HG02798 (cell line): ENCODE measurements around the gene KIF12.
"Not testable (repeated sequence)": the region's sequence is repeated elsewhere in the genome, so short reads cannot be mapped to it uniquely, and the experiment has no call there.

Source experiments
- ATAC-seq: cut with Tn5 transposase; IDR thresholded peaks from one replicate; pipeline ENCODE4 v1.9.1; 2021; ENCODE audit warnings: mild to moderate bottlenecking; ENCODE audit not compliant: unreplicated experiment, poor library complexity

The KIF12 gene

DNA sequence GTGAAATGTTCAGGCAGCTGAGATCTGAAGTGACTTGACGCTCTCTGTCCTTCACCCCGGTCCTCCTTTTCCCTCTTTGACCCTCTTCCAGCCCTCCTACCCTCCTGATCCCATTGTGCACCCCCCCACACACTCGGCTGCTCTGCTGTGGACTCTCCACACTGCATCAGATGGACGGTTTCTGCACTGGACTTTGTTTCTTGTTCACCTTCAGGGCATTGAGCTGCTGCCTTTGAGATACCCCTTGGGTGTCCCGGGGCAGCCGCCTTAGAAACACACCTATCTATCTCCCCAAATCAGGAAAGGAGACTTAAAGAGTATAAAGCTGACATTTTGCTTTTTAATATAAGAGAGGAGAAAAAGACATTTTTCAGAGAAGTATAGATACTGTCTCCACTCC, 48.4 kb downstream of the KIF12 start:
- no peak for ATAC-seq

DNA sequence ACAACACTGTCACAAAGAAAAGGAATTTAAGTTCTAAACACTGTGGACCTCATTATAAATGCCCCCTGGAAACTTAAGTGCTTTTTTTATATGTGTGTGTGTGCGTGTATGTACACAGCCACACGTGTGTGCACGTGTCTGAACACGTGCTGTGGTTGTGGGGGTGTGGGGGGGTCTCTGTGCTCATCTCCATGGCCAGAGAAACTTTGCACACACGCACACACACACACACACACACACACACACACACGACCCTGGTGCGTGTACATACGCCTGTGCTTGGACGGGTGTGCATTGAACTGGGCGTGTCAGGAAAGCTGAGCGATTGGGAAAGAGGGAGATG, 48.9 kb downstream of the KIF12 start:
- ATAC-seq = no peak

DNA sequence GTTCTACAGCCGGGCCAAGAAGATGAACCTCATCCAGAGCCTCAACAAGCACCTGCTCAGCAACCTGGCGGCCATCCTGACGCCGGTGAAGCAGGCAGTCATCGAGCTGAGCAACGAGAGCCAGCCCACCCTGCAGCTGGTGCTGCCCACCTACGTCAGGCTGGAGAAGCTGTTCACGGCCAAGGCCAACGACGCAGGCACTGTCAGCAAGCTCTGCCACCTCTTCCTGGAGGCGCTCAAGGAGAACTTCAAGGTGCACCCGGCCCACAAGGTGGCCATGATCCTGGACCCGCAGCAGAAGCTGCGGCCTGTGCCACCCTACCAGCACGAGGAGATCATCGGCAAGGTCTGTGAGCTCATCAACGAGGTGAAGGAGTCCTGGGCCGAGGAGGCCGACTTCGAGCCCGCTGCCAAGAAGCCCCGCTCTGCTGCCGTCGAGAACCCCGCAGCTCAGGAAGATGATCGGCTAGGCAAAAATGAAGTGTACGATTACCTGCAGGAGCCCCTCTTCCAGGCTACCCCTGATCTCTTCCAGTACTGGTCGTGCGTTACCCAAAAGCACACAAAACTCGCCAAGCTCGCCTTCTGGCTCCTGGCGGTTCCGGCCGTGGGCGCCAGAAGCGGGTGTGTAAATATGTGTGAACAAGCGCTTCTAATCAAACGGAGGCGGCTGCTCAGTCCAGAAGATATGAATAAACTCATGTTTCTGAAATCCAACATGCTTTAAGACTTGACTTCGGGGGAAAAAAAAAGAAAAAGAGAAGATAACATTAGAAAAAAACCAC, 49.5 kb downstream of the KIF12 start:
- no peak for ATAC-seq

DNA sequence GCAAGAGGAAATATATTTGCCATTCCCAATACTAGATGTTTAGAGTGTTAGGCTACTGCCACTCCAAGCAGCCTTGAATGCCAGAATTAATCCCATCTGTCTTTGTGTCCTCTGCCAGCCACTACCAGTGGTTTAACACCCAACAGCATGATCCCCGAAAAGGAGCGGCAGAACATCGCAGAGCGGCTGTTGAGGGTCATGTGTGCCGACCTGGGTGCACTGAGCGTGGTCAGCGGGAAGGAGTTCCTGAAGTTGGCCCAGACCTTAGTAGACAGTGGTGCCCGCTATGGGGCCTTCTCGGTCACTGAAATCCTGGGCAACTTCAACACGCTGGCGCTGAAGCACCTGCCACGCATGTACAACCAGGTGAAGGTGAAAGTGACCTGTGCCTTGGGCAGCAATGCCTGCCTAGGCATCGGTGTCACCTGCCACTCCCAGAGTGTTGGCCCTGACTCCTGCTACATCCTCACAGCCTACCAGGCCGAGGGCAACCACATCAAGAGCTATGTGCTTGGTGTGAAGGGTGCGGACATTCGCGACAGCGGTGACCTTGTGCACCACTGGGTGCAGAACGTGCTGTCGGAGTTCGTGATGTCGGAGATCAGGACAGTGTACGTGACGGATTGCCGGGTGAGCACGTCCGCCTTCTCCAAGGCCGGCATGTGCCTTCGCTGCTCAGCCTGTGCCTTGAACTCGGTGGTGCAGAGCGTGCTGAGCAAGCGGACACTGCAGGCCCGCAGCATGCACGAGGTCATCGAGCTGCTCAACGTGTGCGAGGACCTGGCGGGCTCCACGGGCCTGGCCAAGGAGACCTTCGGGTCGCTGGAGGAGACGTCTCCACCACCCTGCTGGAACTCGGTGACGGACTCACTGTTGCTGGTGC, 50.3 kb downstream of the KIF12 start:
- no peak for ATAC-seq

DNA sequence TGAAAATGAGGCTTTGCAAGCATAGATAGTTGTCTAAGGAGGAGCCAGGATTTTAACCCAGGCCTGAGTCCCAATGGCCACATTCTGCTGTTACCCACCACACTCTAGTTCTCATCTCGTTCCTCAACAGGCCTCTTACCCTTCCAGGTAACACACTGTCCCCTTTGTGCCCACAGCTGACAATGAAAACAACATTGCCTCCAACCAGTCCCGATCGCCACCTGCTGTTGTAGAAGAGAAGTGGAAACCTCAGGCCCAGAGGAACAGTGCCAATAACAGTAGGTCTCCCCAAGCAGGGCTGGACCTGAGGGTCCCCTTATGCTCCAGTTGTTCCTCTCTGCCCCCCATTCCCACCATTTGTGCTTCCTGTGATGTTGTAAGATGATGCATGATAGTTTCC, 51.4 kb downstream of the KIF12 start:
- no peak for ATAC-seq

DNA sequence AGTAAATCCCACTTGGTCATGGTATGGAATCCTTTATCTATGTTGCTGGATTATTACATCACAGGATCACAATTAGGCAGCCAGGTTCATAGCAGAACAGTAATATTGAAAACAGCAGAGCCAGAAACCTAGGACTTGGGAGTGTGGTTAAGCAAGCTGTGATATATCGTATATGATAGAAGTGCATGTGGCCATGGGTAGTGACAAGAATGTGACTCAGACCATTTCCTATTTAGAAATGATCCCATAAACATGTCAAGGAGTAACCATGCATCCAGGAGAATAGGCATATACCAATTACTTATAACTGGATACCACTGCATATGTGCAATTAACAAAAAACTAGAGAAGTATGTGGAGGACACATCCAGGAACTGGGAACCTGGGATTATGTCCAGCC, 52.2 kb downstream of the KIF12 start:
- no peak for ATAC-seq

DNA sequence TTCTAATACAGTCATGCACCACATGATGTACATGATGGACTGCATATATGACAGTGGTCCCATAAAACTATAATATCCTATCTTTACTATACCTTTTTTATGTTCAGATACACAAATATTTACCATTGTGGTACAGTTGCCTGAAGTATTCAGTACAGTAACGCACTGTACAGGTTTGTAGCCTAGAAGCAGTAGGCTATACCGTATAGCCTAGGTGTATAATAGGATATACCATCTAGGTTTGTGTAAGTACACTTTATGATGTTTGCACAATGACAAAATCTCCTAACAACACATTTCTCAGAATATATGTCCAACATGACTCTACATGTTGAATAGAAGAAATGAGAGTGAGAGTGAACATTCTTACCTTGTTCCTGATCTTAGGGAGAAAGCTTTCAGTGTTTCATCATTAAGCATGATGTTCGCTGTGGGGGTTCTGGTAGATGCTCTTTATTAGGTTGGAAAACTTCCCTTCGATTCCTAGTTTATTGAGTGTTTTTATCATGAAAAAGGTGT, 52.8 kb downstream of the KIF12 start:
- no peak for ATAC-seq

DNA sequence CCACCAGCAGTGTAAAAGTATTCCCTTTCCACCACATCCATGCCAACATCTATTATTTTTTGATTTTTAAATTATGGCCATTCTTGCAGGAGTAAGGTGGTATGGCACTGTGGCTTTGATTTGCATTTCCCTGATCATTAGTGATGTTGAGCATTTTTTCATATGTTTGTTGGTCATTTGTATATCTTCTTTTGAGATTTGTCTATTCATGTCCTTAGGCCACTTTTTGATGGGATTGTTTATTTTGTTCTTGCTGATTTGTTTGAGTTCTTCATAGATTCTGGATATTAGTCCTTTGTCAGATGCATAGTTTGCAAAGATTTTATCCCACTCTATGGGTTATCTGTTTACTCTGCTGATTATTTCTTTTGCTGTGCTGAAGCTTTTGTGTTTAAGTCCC, 55.4 kb downstream of the KIF12 start:
- not testable (repeated sequence) for ATAC-seq
